Panc1 (cell line): ENCODE data around the gene METTL16. TPM values are rescaled to one million over a fixed set of nuclear protein-coding genes. Genes with fewer than 3 reads are reported as not detected.

Experiments used
- ATAC-seq: fragments of 200-7000 bp; cut with Tn5 transposase; 2 replicates; pipeline ENCODE4 v1.9.1; 2020; ENCODE audit warnings: mild to moderate bottlenecking, moderate library complexity
- BruUV-seq: library from RNA; stranded (reverse); fragments of 400-500 nt; replicated peaks from 2 replicates; lab custom pipeline; 2021; lab: Mats Ljungman, UMichigan
- CTCF ChIA-PET: fragments of 300-600 bp; sonication (Branson Sonifier 250); formaldehyde crosslinking; loops from one replicate; lab custom pipeline; 2022; ENCODE audit warnings: antibody characterized with exemption; lab: Charles Lee
- POLR2A ChIA-PET: fragments of 300-600 bp; sonication (Branson Sonifier 250); formaldehyde crosslinking; loops from one replicate; lab custom pipeline; 2022; ENCODE audit warnings: antibody characterized with exemption; lab: Charles Lee
- DNase-seq: peaks from one replicate; pipeline ENCODE4 v3.0.0-alpha.2; 2010; ENCODE audit warnings: low read depth, low spot score
- H3K27ac ChIP-seq: 2 replicates; pipeline ENCODE4 v1.5.1; 2011; ENCODE audit warnings: mild to moderate bottlenecking, low read length, inconsistent platforms
- H3K27me3 ChIP-seq: fragments of 200-500 bp; sonication (Bioruptor generic); 2 replicates; pipeline ENCODE4 v1.6.0; 2014; ENCODE audit warnings: low read length, inconsistent platforms; ENCODE audit not compliant: control insufficient read depth, insufficient read depth
- H3K36me3 ChIP-seq: fragments of 200-500 bp; sonication (Bioruptor generic); 2 replicates; pipeline ENCODE4 v1.5.1; 2014; ENCODE audit warnings: inconsistent platforms, mild to moderate bottlenecking, low read length, moderate library complexity; ENCODE audit not compliant: control insufficient read depth, insufficient read depth
- H3K4me1 ChIP-seq: 2 replicates; pipeline ENCODE4 v1.5.1; 2011; ENCODE audit warnings: inconsistent platforms, mild to moderate bottlenecking, low read length, moderate library complexity; ENCODE audit not compliant: control insufficient read depth, insufficient read depth
- H3K4me3 ChIP-seq, 2 experiments: 2 replicates each; pipeline ENCODE4 v1.5.1; 2011 to 2012; ENCODE audit warnings: low read depth in 2 of 2, low read length in 2 of 2, mild to moderate bottlenecking in 2 of 2, inconsistent platforms in 1 of 2, moderate library complexity in 1 of 2
- H3K9me3 ChIP-seq: fragments of 200-500 bp; sonication (Bioruptor generic); 2 replicates; pipeline ENCODE4 v1.5.1; 2014; ENCODE audit warnings: low read depth, mild to moderate bottlenecking, inconsistent platforms, low read length, moderate library complexity; ENCODE audit not compliant: control insufficient read depth, insufficient read depth
- POLR2AphosphoS5 ChIP-seq: IDR thresholded peaks from 2 replicates; pipeline ENCODE4 v1.6.1; 2012; ENCODE audit warnings: mild to moderate bottlenecking, low read depth, low read length, moderate library complexity
- SIN3A ChIP-seq: IDR thresholded peaks from 2 replicates; pipeline ENCODE4 v1.6.1; 2012; ENCODE audit warnings: low read depth, mild to moderate bottlenecking, low read length, moderate library complexity, borderline replicate concordance; ENCODE audit not compliant: insufficient read depth
- TCF7L2 ChIP-seq: IDR thresholded peaks from 2 replicates; pipeline ENCODE4 v1.6.1; 2011; ENCODE audit warnings: mild to moderate bottlenecking, low read depth, low read length, inconsistent platforms
- in situ Hi-C: cut with HindIII; loops from 2 replicates; pipeline ENCODE4 v1.10.0; 2016; ENCODE audit warnings: low sequenced_read_pairs, low pct_unique_long_range_greater_than_20kb
- intact Hi-C: fragments of 100-400 bp; cut with micrococcal nuclease; formaldehyde crosslinking; loops from one replicate; pipeline ENCODE4 v1.10.0; 2022; ENCODE audit not compliant: unreplicated experiment
- total RNA-seq: library from RNA; stranded (reverse); gene quantifications from one replicate; pipeline ENCODE4 v1.2.1, GENCODE V29; 2021; ENCODE audit not compliant: unreplicated experiment
- TF ChIP-seq, protein P1 (sequence below), 2 experiments: IDR thresholded peaks; 2 replicates each; pipeline ENCODE4 v1.6.1; 2011 to 2012; ENCODE audit warnings: low read depth in 2 of 2, control low read depth in 1 of 2, low read length in 1 of 2, mild to moderate bottlenecking in 1 of 2, moderate library complexity in 1 of 2; ENCODE audit not compliant: insufficient read depth in 1 of 2
- TF ChIP-seq, protein P2 (sequence below): fragments of 450-650 bp; IDR thresholded peaks from 2 replicates; pipeline ENCODE4 v1.5.1; 2017; ENCODE audit warnings: mild to moderate bottlenecking

Gene METTL16
- total RNA-seq, 1 experiment from 2014 or later = 34.7 TPM

DNA sequence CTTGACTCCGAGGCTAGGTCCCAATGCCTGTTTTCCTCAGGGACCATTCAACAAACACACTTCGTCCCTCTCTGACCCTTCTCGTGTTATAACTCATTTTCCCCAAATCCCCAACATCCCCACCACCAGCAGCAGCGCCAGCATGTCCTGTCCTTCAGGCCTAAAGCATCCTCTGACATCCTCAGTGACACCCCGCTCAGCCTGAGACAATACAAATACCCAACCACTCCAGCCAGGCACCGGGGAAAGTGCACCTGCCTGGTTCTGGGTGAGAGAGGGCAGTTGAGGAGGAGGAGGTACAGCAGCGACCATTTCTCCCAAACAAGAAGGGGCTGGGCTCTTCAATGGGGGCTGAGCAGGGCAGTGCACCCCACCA is 115.5 kb downstream of the METTL16 start:
- H3K9me3 ChIP-seq = no peaks in the 10 kb centered on the region
- TF ChIP-seq SIN3A (no peak), TCF7L2 (no peak)
- TF ChIP-seq, protein P1, sequence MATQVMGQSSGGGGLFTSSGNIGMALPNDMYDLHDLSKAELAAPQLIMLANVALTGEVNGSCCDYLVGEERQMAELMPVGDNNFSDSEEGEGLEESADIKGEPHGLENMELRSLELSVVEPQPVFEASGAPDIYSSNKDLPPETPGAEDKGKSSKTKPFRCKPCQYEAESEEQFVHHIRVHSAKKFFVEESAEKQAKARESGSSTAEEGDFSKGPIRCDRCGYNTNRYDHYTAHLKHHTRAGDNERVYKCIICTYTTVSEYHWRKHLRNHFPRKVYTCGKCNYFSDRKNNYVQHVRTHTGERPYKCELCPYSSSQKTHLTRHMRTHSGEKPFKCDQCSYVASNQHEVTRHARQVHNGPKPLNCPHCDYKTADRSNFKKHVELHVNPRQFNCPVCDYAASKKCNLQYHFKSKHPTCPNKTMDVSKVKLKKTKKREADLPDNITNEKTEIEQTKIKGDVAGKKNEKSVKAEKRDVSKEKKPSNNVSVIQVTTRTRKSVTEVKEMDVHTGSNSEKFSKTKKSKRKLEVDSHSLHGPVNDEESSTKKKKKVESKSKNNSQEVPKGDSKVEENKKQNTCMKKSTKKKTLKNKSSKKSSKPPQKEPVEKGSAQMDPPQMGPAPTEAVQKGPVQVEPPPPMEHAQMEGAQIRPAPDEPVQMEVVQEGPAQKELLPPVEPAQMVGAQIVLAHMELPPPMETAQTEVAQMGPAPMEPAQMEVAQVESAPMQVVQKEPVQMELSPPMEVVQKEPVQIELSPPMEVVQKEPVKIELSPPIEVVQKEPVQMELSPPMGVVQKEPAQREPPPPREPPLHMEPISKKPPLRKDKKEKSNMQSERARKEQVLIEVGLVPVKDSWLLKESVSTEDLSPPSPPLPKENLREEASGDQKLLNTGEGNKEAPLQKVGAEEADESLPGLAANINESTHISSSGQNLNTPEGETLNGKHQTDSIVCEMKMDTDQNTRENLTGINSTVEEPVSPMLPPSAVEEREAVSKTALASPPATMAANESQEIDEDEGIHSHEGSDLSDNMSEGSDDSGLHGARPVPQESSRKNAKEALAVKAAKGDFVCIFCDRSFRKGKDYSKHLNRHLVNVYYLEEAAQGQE (IDR thresholded peaks at IDR 0.05; ENCODE audit: insufficient read depth in 1 of 2, low read depth in 2 of 2, low read length in 1 of 2) = no peak
- in situ Hi-C loops (no loop called here), intact Hi-C loops (no loop called here)
- H3K4me3 ChIP-seq = peak overlapping the region; percentile 27 to 37
- ATAC-seq = no peak
- no peaks in the 10 kb centered on the region for H3K27me3 ChIP-seq
- BruUV-seq = no TSS peak
- DNase-seq = no peak
- peaks cover 43% of the 10 kb centered on the region for H3K4me1 ChIP-seq
- ChIA-PET POLR2A (no interaction called here), CTCF (interaction anchor here (1.1 to 1.3 kb wide), 2 partner anchors 14 to 20 kb away, joined by 3 to 4 read pairs; no protein-coding TSS in a partner anchor)
- H3K27ac ChIP-seq = peak overlapping the region; percentile 69
- no peaks in the 10 kb centered on the region for H3K36me3 ChIP-seq

DNA sequence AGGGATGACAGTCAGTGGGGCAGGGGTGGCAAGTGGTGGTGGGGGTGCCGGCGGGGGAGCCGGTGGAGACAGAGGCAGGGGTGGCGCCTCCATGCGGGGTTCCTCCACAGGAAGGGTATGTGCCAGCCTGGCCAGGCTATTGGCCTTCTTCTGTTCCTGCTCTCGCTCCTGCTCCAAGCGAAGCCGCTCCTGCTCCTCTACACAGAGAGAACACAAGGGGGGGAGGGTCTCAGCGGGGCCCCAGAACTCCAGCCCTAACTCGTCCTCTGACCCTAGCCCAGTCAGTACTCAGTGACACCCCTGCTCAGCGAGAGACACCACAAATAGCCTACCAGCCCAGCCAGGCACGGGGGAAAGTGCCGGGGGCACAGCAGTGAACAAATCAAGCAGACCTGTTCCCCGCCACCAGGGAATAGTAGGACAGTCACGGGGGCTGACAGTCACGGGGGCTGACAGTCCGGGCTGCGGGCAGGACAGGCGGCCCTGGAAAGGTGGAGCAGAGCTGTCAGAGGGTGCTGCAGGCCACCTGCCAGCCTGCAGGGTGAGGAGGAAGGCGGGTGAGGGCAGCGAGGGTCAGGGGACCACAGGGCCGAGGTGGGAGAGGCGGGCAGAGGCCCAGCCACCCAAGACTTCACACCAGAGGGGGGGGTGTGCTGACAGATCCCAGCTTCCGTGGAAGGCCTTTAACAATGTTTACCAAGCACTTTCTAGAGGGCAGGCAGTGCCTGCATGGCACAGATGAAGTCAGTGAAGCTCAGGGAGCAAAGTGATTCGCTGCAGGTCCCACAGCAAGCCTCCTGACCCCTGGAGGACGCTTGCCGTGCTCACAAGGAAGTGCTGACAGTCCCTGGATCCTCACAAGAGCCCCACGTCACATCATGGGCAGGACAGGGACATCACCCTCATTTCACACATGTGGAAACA is 116.2 kb downstream of the METTL16 start:
- DNase-seq (no peak), ATAC-seq (0 out of 2 replicates have a peak, but pooled peaks have one; percentile 10)
- POLR2A ChIA-PET = no interaction called here
- in situ Hi-C loops (no loop called here), intact Hi-C loops (no loop called here)
- no TSS peak for BruUV-seq
- peaks cover 43% of the 10 kb centered on the region for H3K4me1 ChIP-seq
- peak overlapping the region; percentile 69 for H3K27ac ChIP-seq
- H3K4me3 ChIP-seq = peak overlapping the region in 1 of 2 experiments; percentile 37; a peak in 2 of 4 replicates
- CTCF ChIA-PET = interaction anchor here (1.1 to 1.3 kb wide), 2 partner anchors 13 to 21 kb away, joined by 3 to 4 read pairs; no protein-coding TSS in a partner anchor
- TF ChIP-seq, protein P1 (IDR thresholded peaks at IDR 0.05; ENCODE audit: insufficient read depth in 1 of 2, low read depth in 2 of 2, low read length in 1 of 2) = no peak
- TF ChIP-seq SIN3A (no peak), TCF7L2 (no peak), POLR2AphosphoS5 (no peak)
- TF ChIP-seq, protein P2, sequence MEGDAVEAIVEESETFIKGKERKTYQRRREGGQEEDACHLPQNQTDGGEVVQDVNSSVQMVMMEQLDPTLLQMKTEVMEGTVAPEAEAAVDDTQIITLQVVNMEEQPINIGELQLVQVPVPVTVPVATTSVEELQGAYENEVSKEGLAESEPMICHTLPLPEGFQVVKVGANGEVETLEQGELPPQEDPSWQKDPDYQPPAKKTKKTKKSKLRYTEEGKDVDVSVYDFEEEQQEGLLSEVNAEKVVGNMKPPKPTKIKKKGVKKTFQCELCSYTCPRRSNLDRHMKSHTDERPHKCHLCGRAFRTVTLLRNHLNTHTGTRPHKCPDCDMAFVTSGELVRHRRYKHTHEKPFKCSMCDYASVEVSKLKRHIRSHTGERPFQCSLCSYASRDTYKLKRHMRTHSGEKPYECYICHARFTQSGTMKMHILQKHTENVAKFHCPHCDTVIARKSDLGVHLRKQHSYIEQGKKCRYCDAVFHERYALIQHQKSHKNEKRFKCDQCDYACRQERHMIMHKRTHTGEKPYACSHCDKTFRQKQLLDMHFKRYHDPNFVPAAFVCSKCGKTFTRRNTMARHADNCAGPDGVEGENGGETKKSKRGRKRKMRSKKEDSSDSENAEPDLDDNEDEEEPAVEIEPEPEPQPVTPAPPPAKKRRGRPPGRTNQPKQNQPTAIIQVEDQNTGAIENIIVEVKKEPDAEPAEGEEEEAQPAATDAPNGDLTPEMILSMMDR = no peak; the same call in 1 of the 2 replicates
- no peaks in the 10 kb centered on the region for H3K27me3 ChIP-seq
- no peaks in the 10 kb centered on the region for H3K9me3 ChIP-seq
- H3K36me3 ChIP-seq = no peaks in the 10 kb centered on the region
